Limb (tissue), 2 donors: ENCODE measurements around the gene CXorf49.
"Not testable (repeated sequence)": the region's sequence is repeated elsewhere in the genome, so short reads cannot be mapped to it uniquely, and the experiment has no call there.

Experiments used
- DNase-seq, 2 donors: peaks; one replicate each; pipeline ENCODE4 v3.0.0-alpha.2; 2016; ENCODE audit errors: extremely low spot score in 2 of 2

The CXorf49 gene

DNA sequence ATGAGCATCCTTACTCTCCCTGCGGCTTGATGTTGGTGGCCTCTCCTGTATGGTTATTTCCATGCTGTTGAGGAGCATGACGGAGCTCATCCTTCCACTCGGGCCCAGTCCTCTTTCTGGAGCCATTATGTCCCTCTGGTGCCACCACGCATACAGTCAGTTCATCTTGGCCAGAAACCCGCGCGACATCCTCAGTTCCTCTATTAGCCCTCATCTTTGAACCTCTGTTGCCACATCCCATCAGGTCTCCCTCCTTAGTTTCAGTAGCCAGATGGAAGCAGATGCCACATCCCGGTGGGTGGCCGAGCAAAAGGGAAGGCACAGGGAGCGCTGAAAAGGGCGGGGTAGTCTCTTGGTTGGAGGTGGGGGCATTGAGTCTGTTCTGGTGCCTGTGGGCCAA, 46.1 kb downstream of the CXorf49 start:
- no peak for DNase-seq

DNA sequence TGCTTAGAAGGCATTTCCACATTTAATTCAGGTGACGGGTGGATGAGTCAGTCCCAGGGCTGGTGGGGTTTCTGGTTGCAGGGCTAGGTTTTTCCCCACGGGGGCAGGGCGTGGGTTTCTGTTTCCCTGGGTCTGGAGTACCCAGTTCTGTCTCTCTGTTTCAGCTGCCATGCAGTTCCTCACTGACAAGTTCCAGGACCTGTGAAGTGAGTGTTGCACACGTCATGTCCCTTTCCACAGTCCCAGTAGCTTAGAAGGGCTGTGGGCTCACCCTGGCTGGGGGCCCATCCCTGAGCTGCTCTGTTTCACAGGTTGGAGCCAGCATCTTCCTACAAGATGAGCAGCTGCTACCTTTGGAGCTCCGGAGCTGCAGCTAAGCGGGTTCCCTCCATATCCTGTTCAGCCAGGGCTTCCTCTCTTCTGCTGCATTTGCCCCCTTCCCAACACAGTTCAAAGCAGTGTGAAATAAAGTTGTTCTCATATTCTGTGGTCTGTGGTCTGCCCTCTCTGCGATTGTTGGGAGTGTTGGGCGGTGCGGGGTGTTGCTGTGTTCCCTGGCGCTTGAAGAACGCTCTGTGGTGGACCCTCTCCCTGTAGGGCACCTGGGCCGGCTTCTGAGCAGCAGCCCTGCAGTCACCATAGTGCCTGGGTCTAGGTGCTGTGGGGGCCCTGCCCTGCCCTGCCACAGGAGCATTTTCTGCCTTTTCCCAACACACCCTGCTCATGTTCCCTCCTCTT, 46.9 kb downstream of the CXorf49 start:
- no peak for DNase-seq

DNA sequence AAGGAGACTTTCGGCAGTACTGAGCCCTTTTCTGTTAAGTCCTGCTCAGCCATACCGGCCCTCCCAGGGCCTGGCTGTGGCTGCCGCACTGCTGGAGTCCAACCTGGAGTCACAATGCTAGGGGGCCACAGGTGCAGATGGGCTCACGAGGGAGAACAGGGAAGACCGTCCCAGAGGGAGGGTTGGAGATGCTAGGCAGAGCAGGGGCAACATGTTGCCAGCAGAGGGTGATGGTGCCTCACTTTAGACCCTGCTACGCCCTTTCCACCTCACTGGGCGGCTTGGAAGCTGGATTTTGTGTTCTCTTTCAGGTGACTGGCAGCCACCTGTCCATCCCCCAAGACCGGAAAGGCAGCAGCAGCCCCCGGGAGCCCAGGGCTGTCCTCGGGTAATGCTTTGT, 48.1 kb downstream of the CXorf49 start:
- DNase-seq = not testable (repeated sequence)

- DNase-seq = no peak
Observed at GRCh38 chrX:71669492-71669891, 48.6 kb downstream of the CXorf49 start.

DNA sequence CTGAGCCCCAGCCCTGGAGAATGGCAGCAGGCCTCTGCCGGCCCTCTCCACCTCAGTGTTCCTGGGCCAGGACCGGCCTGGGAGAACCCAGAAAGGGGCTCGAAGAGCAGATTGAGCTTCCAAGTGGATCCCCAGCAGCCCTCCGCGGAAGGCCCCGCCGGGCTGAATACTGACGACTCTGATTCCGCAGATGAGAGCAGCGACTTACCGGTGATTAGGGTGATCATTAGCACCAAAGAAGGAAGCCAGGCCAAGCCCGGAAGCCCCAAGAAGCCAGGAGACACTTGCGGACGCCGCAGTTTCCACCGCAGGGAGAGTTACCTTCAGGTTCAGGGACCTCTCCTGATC, 49.9 kb downstream of the CXorf49 start:
- no peak for DNase-seq

- no peak for DNase-seq
Observed at GRCh38 chrX:71667328-71668247, 50.5 kb downstream of the CXorf49 start, which contains the start of gene LOC101059915. LOC101059915 (plus strand) TSS chrX:71667546.

- DNase-seq = no peak
Observed at GRCh38 chrX:71666240-71667223, 51.6 kb downstream of the CXorf49 start.

DNA sequence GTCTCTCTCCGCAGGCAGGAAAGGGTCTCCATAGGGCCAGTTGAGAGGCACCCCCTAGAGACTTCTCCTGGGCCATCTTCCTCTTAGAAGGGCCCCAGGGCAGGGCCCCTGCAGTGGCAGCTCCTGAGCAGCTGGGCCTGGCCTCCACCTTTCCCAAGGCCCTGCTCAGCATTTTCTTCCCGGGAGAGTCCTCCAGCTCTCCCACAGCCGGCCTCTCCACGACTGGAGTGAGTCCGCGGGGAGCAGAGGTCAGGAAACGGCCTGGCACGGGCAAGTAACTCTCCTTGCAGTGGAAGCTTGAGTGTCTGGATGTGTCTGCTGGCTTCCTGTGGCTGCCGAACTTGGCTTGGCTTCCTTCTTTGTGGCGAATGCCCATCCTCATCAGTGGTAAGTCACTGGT, 52.3 kb downstream of the CXorf49 start:
- DNase-seq = no peak

DNA sequence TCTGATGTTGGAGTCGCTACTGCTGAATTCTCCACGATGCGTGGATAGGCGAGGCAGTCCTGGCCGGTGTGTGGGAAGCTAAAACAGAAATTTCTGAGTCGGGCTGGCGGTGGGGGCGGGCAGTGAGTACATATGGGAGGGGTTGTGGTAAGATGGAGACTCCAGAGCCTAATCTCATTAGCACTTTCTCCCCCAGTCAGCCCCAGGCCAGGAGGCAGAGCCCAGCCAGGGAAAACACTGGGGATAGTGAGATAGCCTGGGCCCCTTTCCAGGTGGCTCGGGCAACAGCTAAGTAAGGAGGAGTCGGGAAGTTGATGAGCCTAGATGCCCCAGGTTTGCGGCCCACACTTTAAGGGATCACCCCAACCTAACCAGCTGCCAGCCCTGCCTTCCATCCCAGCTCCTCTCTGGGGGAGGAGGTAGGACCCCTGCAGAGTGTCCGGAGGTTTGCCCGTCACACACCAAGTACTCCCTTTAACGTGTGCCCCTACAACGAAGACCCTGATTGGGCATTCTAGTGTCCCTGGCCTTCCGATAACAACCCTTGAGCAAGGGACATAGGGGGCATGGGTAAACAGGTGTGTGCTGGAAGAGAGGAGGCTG, 53.1 kb downstream of the CXorf49 start:
- no peak for DNase-seq
